Testis (tissue), 3 donors: ENCODE measurements around the gene CCNY. TPM values are rescaled to one million over a fixed set of nuclear protein-coding genes. Genes with fewer than 3 reads are reported as not detected.

Experiments
- DNase-seq: peaks from one replicate; pipeline ENCODE4 v3.0.0-alpha.2; 2019
- H3K27ac ChIP-seq, 2 donors: fragments of 200-600 bp; sonication (generic); one replicate each; pipeline ENCODE4 v1.5.1; 2019
- H3K27me3 ChIP-seq: fragments of 200-600 bp; sonication (generic); one replicate; pipeline ENCODE4 v1.5.1; 2019
- H3K36me3 ChIP-seq: fragments of 200-600 bp; sonication (generic); one replicate; pipeline ENCODE4 v1.5.1; 2017; ENCODE audit warnings: low read depth; ENCODE audit errors: missing control alignments
- H3K4me1 ChIP-seq: fragments of 200-600 bp; sonication (generic); one replicate; pipeline ENCODE4 v1.5.1; 2019
- H3K4me3 ChIP-seq, 2 donors: fragments of 200-600 bp; sonication (generic); one replicate each; pipeline ENCODE4 v1.5.1; 2017 to 2019
- H3K9me3 ChIP-seq: fragments of 200-600 bp; sonication (generic); one replicate; pipeline ENCODE4 v1.5.1; 2017
- POLR2A ChIP-seq: fragments of 450-650 bp; IDR thresholded peaks from one replicate; pipeline ENCODE4 v1.6.1; 2017; ENCODE audit warnings: antibody characterized with exemption, mild to moderate bottlenecking, moderate library complexity
- WGBS, 2 donors: methylation state at CpG; one replicate each; pipeline ENCODE4 v1.1.5; 2018; 5-methylcytosine and 5-hydroxymethylcytosine counted together
- intact Hi-C: fragments of 100-400 bp; cut with DNase I; formaldehyde crosslinking; loops from one replicate; pipeline ENCODE4 v1.15.1; 2023; ENCODE audit warnings: low total_unique reads
- polyA plus RNA-seq: library from polyadenylated mRNA; stranded (reverse); fragments of 350-450 nt; fragmentation: Illumina TruSeq; extraction: RNeasy Lipid Tissue Mini Kit (QIAGEN cat#74804); gene quantifications from one replicate; pipeline ENCODE4 v1.2.3, GENCODE V29; 2014; ENCODE audit warnings: low read depth, low replicate concordance; ENCODE audit not compliant: insufficient read depth
- total RNA-seq, 2 donors: library from RNA; depleted of rRNA; stranded (reverse); fragments of >200 nt; gene quantifications; one replicate each; pipeline ENCODE4 v1.2.3, GENCODE V29; 2016
- TF ChIP-seq, protein P1 (sequence below), 3 experiments: fragments of 450-650 bp in 2 of 3; fragments of 200-600 bp in 1 of 3; sonication (generic) in 1 of 3; IDR thresholded peaks; one replicate each; pipeline ENCODE4 v1.5.1; 2016 to 2019; ENCODE audit warnings: antibody characterized with exemption in 3 of 3, mild to moderate bottlenecking in 2 of 3, moderate library complexity in 1 of 3

CCNY gene
- total and polyA plus RNA-seq, 3 donors from 2014 or later = 103 to 380 (median 132) TPM

- no peak for DNase-seq
- Histone ChIP-seq H3K36me3 (no peaks in the 10 kb centered on the region), H3K27me3 (no peaks in the 10 kb centered on the region), H3K4me1 (no peaks in the 10 kb centered on the region), H3K4me3 (no peak overlapping the region), H3K27ac (no peak overlapping the region), H3K9me3 (no peaks in the 10 kb centered on the region)
- TF ChIP-seq, protein P1, sequence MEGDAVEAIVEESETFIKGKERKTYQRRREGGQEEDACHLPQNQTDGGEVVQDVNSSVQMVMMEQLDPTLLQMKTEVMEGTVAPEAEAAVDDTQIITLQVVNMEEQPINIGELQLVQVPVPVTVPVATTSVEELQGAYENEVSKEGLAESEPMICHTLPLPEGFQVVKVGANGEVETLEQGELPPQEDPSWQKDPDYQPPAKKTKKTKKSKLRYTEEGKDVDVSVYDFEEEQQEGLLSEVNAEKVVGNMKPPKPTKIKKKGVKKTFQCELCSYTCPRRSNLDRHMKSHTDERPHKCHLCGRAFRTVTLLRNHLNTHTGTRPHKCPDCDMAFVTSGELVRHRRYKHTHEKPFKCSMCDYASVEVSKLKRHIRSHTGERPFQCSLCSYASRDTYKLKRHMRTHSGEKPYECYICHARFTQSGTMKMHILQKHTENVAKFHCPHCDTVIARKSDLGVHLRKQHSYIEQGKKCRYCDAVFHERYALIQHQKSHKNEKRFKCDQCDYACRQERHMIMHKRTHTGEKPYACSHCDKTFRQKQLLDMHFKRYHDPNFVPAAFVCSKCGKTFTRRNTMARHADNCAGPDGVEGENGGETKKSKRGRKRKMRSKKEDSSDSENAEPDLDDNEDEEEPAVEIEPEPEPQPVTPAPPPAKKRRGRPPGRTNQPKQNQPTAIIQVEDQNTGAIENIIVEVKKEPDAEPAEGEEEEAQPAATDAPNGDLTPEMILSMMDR (IDR thresholded peaks at IDR 0.05) = no peak
- 68 to 81% methylated on average over 3 of the region's 3 CpGs for WGBS, 2 donors
- intact Hi-C loops = no loop called here
These were observed 242.8 kb downstream of the CCNY start for GRCh38 chr10:35579116-35579515.

DNA sequence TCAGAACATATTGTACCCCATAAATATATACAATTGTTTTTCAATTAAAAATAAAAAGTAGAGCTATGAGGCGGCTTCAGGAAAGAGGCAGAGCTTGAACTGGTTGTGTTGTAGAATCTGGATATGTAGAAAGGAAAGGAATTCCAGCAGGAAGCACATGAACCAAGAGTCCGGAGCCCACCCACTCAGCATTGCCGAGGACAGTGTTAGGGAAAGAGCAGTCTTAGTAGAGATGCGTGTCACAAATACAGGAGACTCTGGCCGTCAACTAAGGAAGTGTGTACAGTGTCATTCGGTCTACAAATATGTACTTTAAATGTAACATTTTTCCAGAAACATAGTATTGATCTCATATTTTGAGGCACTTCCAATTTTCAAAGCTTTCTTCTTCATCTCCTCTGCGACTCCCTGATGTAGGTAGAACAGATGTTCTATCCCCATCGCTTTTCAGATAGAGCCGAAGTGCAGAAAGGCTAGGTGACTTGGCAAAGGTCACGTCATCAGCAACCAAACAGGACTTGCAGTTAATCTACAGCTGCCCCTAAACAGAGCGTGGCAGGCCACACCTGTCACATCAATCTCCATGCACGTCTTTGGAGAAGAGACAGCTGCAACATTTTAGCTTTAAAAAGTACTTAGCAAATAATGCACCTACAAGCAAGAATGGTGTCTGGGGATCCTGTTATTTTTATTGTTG lies 243.6 kb downstream of the CCNY start:
- intact Hi-C loops = no loop called here
- no peak overlapping the region for H3K27ac ChIP-seq
- no peak overlapping the region for H3K4me3 ChIP-seq
- 60 to 71% methylated on average over 12 of the region's 12 CpGs for WGBS, 2 donors
- H3K36me3 ChIP-seq = no peaks in the 10 kb centered on the region
- DNase-seq = no peak
- H3K27me3 ChIP-seq = no peaks in the 10 kb centered on the region
- TF ChIP-seq, protein P1 (IDR thresholded peaks at IDR 0.05) = no peak
- no peak for TF ChIP-seq POLR2A
- no peaks in the 10 kb centered on the region for H3K9me3 ChIP-seq
- H3K4me1 ChIP-seq = no peaks in the 10 kb centered on the region

DNA sequence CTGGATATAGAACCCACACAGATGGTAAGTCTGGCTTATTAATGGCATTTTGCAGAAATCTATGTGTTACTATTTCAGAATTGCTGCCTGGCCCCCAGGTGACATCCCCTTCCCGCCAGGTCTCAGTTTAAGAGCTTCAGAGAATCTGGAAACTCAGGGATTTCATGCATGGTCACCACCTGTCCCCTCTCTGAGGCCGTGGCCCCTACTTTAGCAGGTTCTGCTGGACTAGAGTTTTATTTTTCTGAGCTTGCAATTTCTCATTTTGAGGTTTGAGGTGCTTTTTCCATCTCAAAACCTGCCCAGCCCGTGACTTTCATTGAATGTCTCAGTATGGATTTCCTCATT lies 244.1 kb downstream of the CCNY start:
- no peak for DNase-seq
- no peaks in the 10 kb centered on the region for H3K9me3 ChIP-seq
- WGBS, 2 donors = 95 to 100% methylated on average over 3 of the region's 3 CpGs
- H3K4me3 ChIP-seq = no peak overlapping the region
- no peaks in the 10 kb centered on the region for H3K36me3 ChIP-seq
- no peak overlapping the region for H3K27ac ChIP-seq
- no peaks in the 10 kb centered on the region for H3K27me3 ChIP-seq
- no peaks in the 10 kb centered on the region for H3K4me1 ChIP-seq
- TF ChIP-seq, protein P1 (IDR thresholded peaks at IDR 0.05) = no peak
- no peak for TF ChIP-seq POLR2A
- intact Hi-C loops = no loop called here

DNA sequence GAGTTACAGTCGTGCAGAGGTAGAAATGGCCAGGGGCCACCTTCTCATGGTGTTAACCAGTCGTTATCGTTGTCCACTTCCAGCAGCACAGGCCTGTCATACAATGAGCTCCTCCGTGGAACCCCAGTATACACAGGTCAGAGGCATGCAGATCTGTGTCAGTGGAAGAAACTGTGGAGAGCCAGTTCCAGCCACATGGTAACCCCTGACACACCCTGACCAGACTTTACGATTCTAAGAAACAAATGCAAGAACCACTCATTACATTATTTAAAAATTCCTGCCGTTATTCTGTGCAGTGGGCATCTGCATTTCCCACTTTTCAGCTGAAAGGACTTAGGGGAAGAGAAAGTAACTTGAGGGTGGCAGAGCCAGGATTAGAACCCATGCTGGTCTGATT lies 245.3 kb downstream of the CCNY start:
- Histone ChIP-seq H3K36me3 (no peaks in the 10 kb centered on the region), H3K9me3 (no peaks in the 10 kb centered on the region), H3K4me1 (no peaks in the 10 kb centered on the region), H3K27ac (no peak overlapping the region), H3K4me3 (no peak overlapping the region), H3K27me3 (no peaks in the 10 kb centered on the region)
- TF ChIP-seq, protein P1 (IDR thresholded peaks at IDR 0.05) = no peak
- TF ChIP-seq POLR2A = no peak
- DNase-seq = no peak
- 90 to 94% methylated on average over 6 of the region's 6 CpGs for WGBS, 2 donors
- intact Hi-C loops = no loop called here

- Histone ChIP-seq H3K4me1 (no peaks in the 10 kb centered on the region), H3K27ac (no peak overlapping the region), H3K36me3 (no peaks in the 10 kb centered on the region), H3K9me3 (no peaks in the 10 kb centered on the region), H3K27me3 (no peaks in the 10 kb centered on the region), H3K4me3 (no peak overlapping the region)
- WGBS, 2 donors = 97 to 100% methylated on average over 9 of the region's 9 CpGs
- DNase-seq = no peak
- intact Hi-C loops = no loop called here
- TF ChIP-seq, protein P1 (IDR thresholded peaks at IDR 0.05) = no peak
- TF ChIP-seq POLR2A = no peak
These were observed 248.6 kb downstream of the CCNY start for GRCh38 chr10:35584946-35585345.
